Measurements from ENCODE around the gene ZNF202.

Gene ZNF202

GRCh38 chr11:123742724-123743120 is 1.3 kb upstream of the ZNF202 start:
- no peak for DNase-seq (ENCODE audit: low spot score)
- no peak for TF ChIP-seq CTCF (IDR thresholded peaks at IDR 0.05; ENCODE audit: extremely low read depth, insufficient read depth, missing control alignments)
- in situ Hi-C loops (cut with MboI; ENCODE audit: low pct_unique_long_range_greater_than_20kb, low sequenced_read_pairs, unreplicated experiment), result no loop called here

GRCh38 chr11:123742031-123742723 is 717 bp upstream of the ZNF202 start:
- peak; percentile 42 for DNase-seq (ENCODE audit: low spot score)
- TF ChIP-seq CTCF (IDR thresholded peaks at IDR 0.05; ENCODE audit: extremely low read depth, insufficient read depth, missing control alignments), result no peak
- in situ Hi-C loops (cut with MboI; ENCODE audit: low pct_unique_long_range_greater_than_20kb, low sequenced_read_pairs, unreplicated experiment), result no loop called here

- no peak for TF ChIP-seq CTCF (IDR thresholded peaks at IDR 0.05; ENCODE audit: extremely low read depth, insufficient read depth, missing control alignments)
- no peak for DNase-seq (ENCODE audit: low spot score)
- in situ Hi-C loops (cut with MboI; ENCODE audit: low pct_unique_long_range_greater_than_20kb, low sequenced_read_pairs, unreplicated experiment), result no loop called here
These were observed 687 bp downstream of the ZNF202 start for GRCh38 chr11:123740787-123741158.

GRCh38 chr11:123738374-123738773 is 3.1 kb downstream of the ZNF202 start:
- TF ChIP-seq CTCF (IDR thresholded peaks at IDR 0.05; ENCODE audit: extremely low read depth, insufficient read depth, missing control alignments), result no peak
- no peak for DNase-seq (ENCODE audit: low spot score)
- in situ Hi-C loops (cut with MboI; ENCODE audit: low pct_unique_long_range_greater_than_20kb, low sequenced_read_pairs, unreplicated experiment), result no loop called here

- in situ Hi-C loops (cut with MboI; ENCODE audit: low pct_unique_long_range_greater_than_20kb, low sequenced_read_pairs, unreplicated experiment), result no loop called here
- no peak for DNase-seq (ENCODE audit: low spot score)
These were observed 4.7 kb downstream of the ZNF202 start for GRCh38 chr11:123736769-123737168.

DNA sequence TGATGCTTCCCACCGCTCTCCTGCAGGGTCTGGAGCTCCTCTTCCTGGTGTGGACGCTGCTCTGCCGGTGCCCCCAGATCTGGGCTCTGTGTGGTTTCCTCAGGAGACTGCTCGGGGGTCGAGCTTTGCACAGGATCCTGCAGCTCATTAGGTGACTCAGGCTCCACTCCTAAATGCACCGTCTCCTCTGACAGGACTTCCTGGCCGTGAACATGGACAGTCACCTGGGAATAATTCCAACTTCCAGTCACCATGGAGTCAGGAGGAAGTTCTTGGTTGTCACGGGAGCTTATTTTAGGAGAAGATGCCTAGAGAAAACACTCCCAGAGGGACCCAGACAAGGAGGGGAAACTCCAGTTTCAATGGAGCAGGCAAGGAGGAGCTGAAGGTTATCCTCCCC is 11.9 kb downstream of the ZNF202 start:
- in situ Hi-C loops (cut with MboI; ENCODE audit: low pct_unique_long_range_greater_than_20kb, low sequenced_read_pairs, unreplicated experiment), result no loop called here
- no peak for TF ChIP-seq CTCF (IDR thresholded peaks at IDR 0.05; ENCODE audit: extremely low read depth, insufficient read depth, missing control alignments)
- no peak for DNase-seq (ENCODE audit: low spot score)

More at GRCh38 chr11:123736769-123737168, 4.7 kb downstream of the ZNF202 start:
- TF ChIP-seq CTCF (IDR thresholded peaks at IDR 0.05; ENCODE audit: extremely low read depth, insufficient read depth, missing control alignments), result no peak
